Retina (tissue), 1 donor: ENCODE results near the gene B3GNT9.

Source experiments
- DNase-seq: peaks from one replicate; pipeline ENCODE4 v3.0.0-alpha.2; 2016

The B3GNT9 gene

GRCh38 chr16:67166110-67166547 is 15.3 kb upstream of the B3GNT9 start:
- no peak for DNase-seq

GRCh38 chr16:67165121-67166078 is 14.6 kb upstream of the B3GNT9 start:
- peak; percentile 61 for DNase-seq

GRCh38 chr16:67164599-67165061 is 13.8 kb upstream of the B3GNT9 start, which contains the start of gene HSF4:
Gene HSF4 (plus strand): TSS chr16:67164745. CDS start chr16:67164812, 67 bp downstream.
- DNase-seq: no peak

- DNase-seq: no peak
Observed at GRCh38 chr16:67163999-67164558, 13.3 kb upstream of the B3GNT9 start.

GRCh38 chr16:67163164-67163998 is 12.6 kb upstream of the B3GNT9 start:
- peak; percentile 94 for DNase-seq

- DNase-seq: no peak
Observed at GRCh38 chr16:67162506-67163163, 11.8 kb upstream of the B3GNT9 start.

- peak; percentile 2 for DNase-seq
Observed at GRCh38 chr16:67161595-67162058, 10.8 kb upstream of the B3GNT9 start.

GRCh38 chr16:67158637-67159600 is 8.1 kb upstream of the B3GNT9 start:
- DNase-seq: peak; percentile 59

- DNase-seq: no peak
Observed at GRCh38 chr16:67157892-67158635, 7.3 kb upstream of the B3GNT9 start.

GRCh38 chr16:67157106-67157748 is 6.4 kb upstream of the B3GNT9 start:
- DNase-seq: peak; percentile 1

- DNase-seq: no peak
Observed at GRCh38 chr16:67156143-67156844, 5.5 kb upstream of the B3GNT9 start.

GRCh38 chr16:67155295-67156142 is 4.7 kb upstream of the B3GNT9 start:
- peak; percentile 94 for DNase-seq

- DNase-seq: peak; percentile 65
Observed at GRCh38 chr16:67154578-67155294, 3.9 kb upstream of the B3GNT9 start.

GRCh38 chr16:67151431-67152097 is 766 bp upstream of the B3GNT9 start:
- DNase-seq: no peak

- peak; percentile 61 for DNase-seq
Observed at GRCh38 chr16:67150047-67150832, 558 bp downstream of the B3GNT9 start.
